Upper lobe of left lung (tissue), 6 donors: ENCODE measurements around the gene GAB3. TPM values are rescaled to one million over a fixed set of nuclear protein-coding genes. Genes with fewer than 3 reads are reported as not detected.
A peak's percentile ranks its signal among the peaks of the same experiment; 100 is the strongest.

Experiments
- ATAC-seq, 2 donors: fragments of 200-7000 bp; cut with Tn5 transposase; one replicate each; pipeline ENCODE4 v1.9.1; 2022; ENCODE audit warnings: mild to moderate bottlenecking in 2 of 2, moderate library complexity in 2 of 2; ENCODE audit not compliant: low FRiP score in 2 of 2
- DNase-seq, 2 donors: peaks; one replicate each; pipeline ENCODE4 v3.0.0-alpha.2; 2019 to 2020
- H3K27ac ChIP-seq, 4 donors: fragments of 200-600 bp; sonication (generic); one replicate each; pipeline ENCODE4 v1.5.1; 2016 to 2019
- H3K27me3 ChIP-seq, 4 donors: fragments of 200-600 bp; sonication (generic); one replicate each; pipeline ENCODE4 v1.5.1; 2017 to 2019
- H3K36me3 ChIP-seq, 4 donors: fragments of 200-600 bp; sonication (generic); one replicate each; pipeline ENCODE4 v1.5.1; 2016 to 2019
- H3K4me1 ChIP-seq, 4 donors: fragments of 200-600 bp; sonication (generic); one replicate each; pipeline ENCODE4 v1.5.1; 2018 to 2019
- H3K4me3 ChIP-seq, 4 donors: fragments of 200-600 bp; sonication (generic); one replicate each; pipeline ENCODE4 v1.5.1; 2017 to 2019; ENCODE audit warnings: mild to moderate bottlenecking in 2 of 4, moderate library complexity in 1 of 4
- H3K9me3 ChIP-seq, 4 donors: fragments of 200-600 bp; sonication (generic); one replicate each; pipeline ENCODE4 v1.5.1; 2018 to 2019
- EP300 ChIP-seq, 4 donors: sonication (generic); formaldehyde crosslinking; IDR thresholded peaks; one replicate each; pipeline ENCODE4 v1.5.1; 2017; ENCODE audit warnings: antibody characterized with exemption in 4 of 4, control low read depth in 2 of 4
- POLR2A ChIP-seq, 4 donors: fragments of 450-650 bp; IDR thresholded peaks; one replicate each; pipeline ENCODE4 v1.5.1; 2016 to 2017; ENCODE audit warnings: antibody characterized with exemption in 4 of 4, mild to moderate bottlenecking in 2 of 4
- POLR2AphosphoS5 ChIP-seq, 2 donors: sonication (generic); formaldehyde crosslinking; IDR thresholded peaks; one replicate each; pipeline ENCODE4 v1.5.1; 2017; ENCODE audit warnings: antibody characterized with exemption in 2 of 2
- WGBS, 2 donors: methylation state at CpG; one replicate each; pipeline ENCODE4 v1.1.5; 2017 to 2018; 5-methylcytosine and 5-hydroxymethylcytosine counted together
- total RNA-seq, 6 donors: library from RNA; depleted of rRNA in 4 of 6; stranded (reverse); fragments of >200 nt in 4 of 6; gene quantifications; one replicate each; pipeline versions ENCODE4 v1.1.0 to v1.2.1, GENCODE V29; 2016 to 2021
- TF ChIP-seq, protein P1 (sequence below), 6 experiments: fragments of 450-650 bp in 4 of 6; fragments of 200-600 bp in 2 of 6; sonication (generic) in 2 of 6; IDR thresholded peaks; one replicate each; pipeline ENCODE4 v1.5.1; 2016 to 2019; ENCODE audit warnings: antibody characterized with exemption in 6 of 6
- donor health status: DM: no; HTN: no; CAD: no; lungs with moderate emphysema.
- donor health status: DM: no; HTN: yes; CAD: no; lungs with severe emphysema.

The GAB3 gene
- total RNA-seq, 6 donors from 2014 or later, result 10.2 to 30.4 (median 15.4) TPM

DNA sequence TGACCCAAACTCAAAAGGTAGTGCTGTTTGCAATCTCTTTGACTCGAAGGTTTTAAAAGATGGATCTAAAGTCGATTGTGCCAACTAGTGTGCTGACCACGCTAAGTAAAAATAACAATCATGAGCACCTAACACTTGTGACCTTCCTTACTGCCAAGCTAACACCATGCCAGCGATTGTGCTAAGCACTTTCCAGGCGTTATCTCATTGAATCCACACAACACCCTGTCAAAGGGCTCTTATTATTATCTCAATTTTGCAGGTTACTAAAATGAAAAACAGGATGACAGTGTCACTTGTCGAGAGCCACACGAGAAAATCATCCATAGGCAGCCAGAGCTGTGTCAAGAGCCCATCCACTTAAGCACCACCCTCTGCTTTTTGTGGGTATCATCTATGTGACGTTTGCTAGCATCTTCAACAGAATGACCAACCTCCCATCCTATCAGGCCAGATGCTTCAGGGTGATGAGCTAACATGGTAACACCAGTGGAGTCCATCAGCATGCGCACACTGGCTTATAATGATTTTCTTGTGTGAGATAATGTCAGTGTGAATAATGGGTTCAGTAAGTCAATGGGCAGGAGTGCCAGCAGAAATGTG is 893 bp upstream of the GAB3 start:
- peak overlapping the region in 3 of 4 donors; percentile 55 to 59 (median 56) for H3K4me3 ChIP-seq
- TF ChIP-seq, protein P1, sequence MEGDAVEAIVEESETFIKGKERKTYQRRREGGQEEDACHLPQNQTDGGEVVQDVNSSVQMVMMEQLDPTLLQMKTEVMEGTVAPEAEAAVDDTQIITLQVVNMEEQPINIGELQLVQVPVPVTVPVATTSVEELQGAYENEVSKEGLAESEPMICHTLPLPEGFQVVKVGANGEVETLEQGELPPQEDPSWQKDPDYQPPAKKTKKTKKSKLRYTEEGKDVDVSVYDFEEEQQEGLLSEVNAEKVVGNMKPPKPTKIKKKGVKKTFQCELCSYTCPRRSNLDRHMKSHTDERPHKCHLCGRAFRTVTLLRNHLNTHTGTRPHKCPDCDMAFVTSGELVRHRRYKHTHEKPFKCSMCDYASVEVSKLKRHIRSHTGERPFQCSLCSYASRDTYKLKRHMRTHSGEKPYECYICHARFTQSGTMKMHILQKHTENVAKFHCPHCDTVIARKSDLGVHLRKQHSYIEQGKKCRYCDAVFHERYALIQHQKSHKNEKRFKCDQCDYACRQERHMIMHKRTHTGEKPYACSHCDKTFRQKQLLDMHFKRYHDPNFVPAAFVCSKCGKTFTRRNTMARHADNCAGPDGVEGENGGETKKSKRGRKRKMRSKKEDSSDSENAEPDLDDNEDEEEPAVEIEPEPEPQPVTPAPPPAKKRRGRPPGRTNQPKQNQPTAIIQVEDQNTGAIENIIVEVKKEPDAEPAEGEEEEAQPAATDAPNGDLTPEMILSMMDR (IDR thresholded peaks at IDR 0.05), result no peak
- no peak for TF ChIP-seq EP300 (IDR thresholded peaks at IDR 0.05)
- no peak for TF ChIP-seq POLR2AphosphoS5 (IDR thresholded peaks at IDR 0.05)
- no peak for TF ChIP-seq POLR2A (IDR thresholded peaks at IDR 0.05)
- 36 to 56% methylated on average over 6 to 9 of the region's 9 CpGs for WGBS, 2 donors
- ATAC-seq (peak in 1 of 2 donors; percentile 20), DNase-seq (no peak)
- H3K9me3 ChIP-seq, result no peaks in the 10 kb centered on the region
- no peaks in the 10 kb centered on the region for H3K36me3 ChIP-seq
- H3K27me3 ChIP-seq, result no peaks in the 10 kb centered on the region
- peaks cover 0 to 13% (median 5%) of the 10 kb centered on the region in 4 donors for H3K4me1 ChIP-seq
- peak overlapping the region in 2 of 4 donors; percentile 90 to 91 for H3K27ac ChIP-seq

DNA sequence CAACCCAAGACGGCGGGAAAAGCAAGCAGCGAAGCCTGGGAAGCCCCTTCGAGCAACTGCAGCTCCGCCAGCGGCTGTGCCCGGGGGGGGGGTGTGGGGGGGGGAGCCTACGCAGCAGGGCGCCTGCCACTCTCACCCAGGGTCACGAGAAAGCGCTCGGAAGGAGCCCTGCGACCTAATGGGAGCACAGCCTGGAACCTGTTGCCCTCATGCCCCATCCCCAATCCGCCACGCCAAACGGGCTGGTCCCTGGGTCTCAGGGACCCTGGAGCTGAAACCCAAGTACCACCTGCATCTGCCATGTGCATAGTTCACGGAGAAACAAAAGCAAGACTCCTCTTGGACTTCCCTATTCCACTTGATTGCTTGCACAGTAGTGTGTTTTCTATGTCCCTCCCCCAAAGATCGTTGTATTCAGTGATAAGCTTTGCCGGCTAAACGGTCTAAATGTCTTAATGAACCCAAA is 359 bp upstream of the GAB3 start:
- no peaks in the 10 kb centered on the region for H3K36me3 ChIP-seq
- peak overlapping the region in 3 of 4 donors; percentile 55 to 59 (median 56) for H3K4me3 ChIP-seq
- no peaks in the 10 kb centered on the region for H3K27me3 ChIP-seq
- no peak for DNase-seq
- no peaks in the 10 kb centered on the region for H3K9me3 ChIP-seq
- peaks cover 0 to 13% (median 5%) of the 10 kb centered on the region in 4 donors for H3K4me1 ChIP-seq
- TF ChIP-seq POLR2A (IDR thresholded peaks at IDR 0.05) (no peak), EP300 (IDR thresholded peaks at IDR 0.05) (no peak), POLR2AphosphoS5 (IDR thresholded peaks at IDR 0.05) (no peak)
- TF ChIP-seq, protein P1 (IDR thresholded peaks at IDR 0.05), result no peak
- H3K27ac ChIP-seq, result peak overlapping the region; percentile 80 to 91 (median 86)
- 15 to 48% methylated on average over 4 to 7 of the region's 20 CpGs for WGBS, 2 donors
- ATAC-seq, result peak; percentile 32 to 37

DNA sequence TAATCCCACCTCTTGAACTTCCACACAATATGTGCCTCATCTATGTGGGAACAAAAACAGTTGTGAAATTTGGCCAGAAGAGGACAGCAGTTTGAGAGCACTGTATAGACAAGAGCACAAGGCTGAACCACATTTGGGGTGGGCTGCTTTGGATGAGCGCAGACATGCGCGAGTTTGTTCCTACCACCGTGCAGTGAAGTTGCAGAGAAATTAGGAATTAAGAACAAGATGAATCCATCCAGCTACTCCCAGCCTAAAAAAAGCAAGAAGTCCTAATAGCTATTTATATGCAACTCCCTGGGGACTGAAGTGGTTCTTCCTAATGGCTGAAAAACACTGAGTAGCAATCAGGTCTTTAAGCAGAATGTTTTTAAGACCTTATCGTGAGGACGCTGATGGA is 1.0 kb downstream of the GAB3 start:
- H3K4me3 ChIP-seq, result peak overlapping the region in 3 of 4 donors; percentile 55 to 59 (median 56)
- ATAC-seq, result peak in 1 of 2 donors; percentile 42
- H3K9me3 ChIP-seq, result no peaks in the 10 kb centered on the region
- TF ChIP-seq POLR2AphosphoS5 (IDR thresholded peaks at IDR 0.05), result no peak
- TF ChIP-seq, protein P1 (IDR thresholded peaks at IDR 0.05), result no peak
- no peak for TF ChIP-seq EP300 (IDR thresholded peaks at IDR 0.05)
- TF ChIP-seq POLR2A (IDR thresholded peaks at IDR 0.05), result no peak
- WGBS, 2 donors, result 28 to 37% methylated on average over 5 to 6 of the region's 6 CpGs
- no peak for DNase-seq
- no peaks in the 10 kb centered on the region for H3K36me3 ChIP-seq
- H3K27ac ChIP-seq, result peak overlapping the region; percentile 80 to 91 (median 86)
- no peaks in the 10 kb centered on the region for H3K27me3 ChIP-seq
- H3K4me1 ChIP-seq, result peaks cover 0 to 13% (median 5%) of the 10 kb centered on the region in 4 donors

DNA sequence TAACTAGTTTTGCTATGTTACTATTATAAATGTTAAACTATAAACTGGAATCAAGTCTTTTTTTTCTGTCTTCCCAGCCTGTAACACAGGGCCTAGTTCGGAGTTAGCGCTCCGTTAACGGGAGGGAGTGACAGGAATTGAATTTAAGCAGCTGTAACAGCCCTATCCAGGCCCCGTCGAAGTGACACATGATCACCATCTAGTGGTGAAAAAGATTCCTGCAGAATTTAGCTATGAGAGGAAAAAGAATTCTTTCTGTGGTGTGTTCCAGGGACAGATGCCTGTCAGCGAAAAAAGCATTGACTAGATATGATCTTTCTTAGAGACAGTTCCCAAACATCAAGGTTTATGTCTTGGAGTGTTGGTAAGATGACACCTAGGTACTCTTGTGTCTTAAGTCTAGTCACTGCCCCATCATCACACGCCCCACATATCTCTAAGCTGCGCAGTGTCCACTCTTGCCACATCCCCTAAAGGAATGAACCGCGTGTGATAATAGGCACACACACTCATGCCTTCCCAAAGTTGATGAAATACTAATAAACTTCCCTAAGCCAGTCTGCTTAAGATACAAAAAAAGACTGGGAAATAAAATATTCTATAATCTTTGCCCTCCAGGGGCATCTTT is 2.1 kb downstream of the GAB3 start:
- ATAC-seq (peak; percentile 80 to 87), DNase-seq (peak in 1 of 2 donors; percentile 64)
- H3K36me3 ChIP-seq, result no peaks in the 10 kb centered on the region
- H3K27me3 ChIP-seq, result no peaks in the 10 kb centered on the region
- 23 to 27% methylated on average over 11 of the region's 11 CpGs for WGBS, 2 donors
- H3K27ac ChIP-seq, result no peak overlapping the region
- TF ChIP-seq, protein P1 (IDR thresholded peaks at IDR 0.05), result peak; percentile 64 to 76 (median 73)
- TF ChIP-seq POLR2A (IDR thresholded peaks at IDR 0.05), result no peak
- H3K4me1 ChIP-seq, result peaks cover 0 to 13% (median 5%) of the 10 kb centered on the region in 4 donors
- peak overlapping the region in 1 of 4 donors; percentile 56 for H3K4me3 ChIP-seq
- H3K9me3 ChIP-seq, result no peaks in the 10 kb centered on the region
